SK-N-SH (cell line): Measurements from ENCODE around the gene ERC2. TPM values are rescaled to one million over a fixed set of nuclear protein-coding genes. Genes with fewer than 3 reads are reported as not detected.

ENCODE experiments used
- CTCF ChIA-PET: fragments of 300-600, 350-600 bp; formaldehyde crosslinking; extraction: SDS; loops from one replicate; lab custom pipeline; 2021; lab: Yijun Ruan, JAX
- POLR2A ChIA-PET: fragments of 350-600 bp; sonication (Branson Sonifier 250); formaldehyde crosslinking; extraction: SDS; loops from one replicate; lab custom pipeline; 2020; ENCODE audit warnings: antibody characterized with exemption, inconsistent platforms; lab: Yijun Ruan, JAX
- DNase-seq: peaks from one replicate; pipeline ENCODE4 v3.0.0; 2012
- H2AFZ ChIP-seq: fragments of 200-600 bp; sonication (generic); 2 replicates; pipeline ENCODE4 v1.8.1; 2016; ENCODE audit warnings: antibody characterized with exemption, mild to moderate bottlenecking, low read depth
- H3F3A ChIP-seq: fragments of 200-600 bp; sonication (generic); replicated peaks from 2 replicates; pipeline ENCODE3; 2016; ENCODE audit warnings: antibody characterized with exemption, mild to moderate bottlenecking; ENCODE audit not compliant: insufficient read depth
- H3K27ac ChIP-seq, 2 experiments: fragments of 200-500 bp in 1 of 2; fragments of 200-600 bp in 1 of 2; sonication (Bioruptor generic) in 1 of 2; sonication (generic), shearing (Covaris generic) in 1 of 2; 2 replicates each; pipeline versions ENCODE4 v1.5.1 to v1.6.1; 2014 to 2016; ENCODE audit warnings: low read depth in 2 of 2, inconsistent platforms in 1 of 2, low read length in 1 of 2, mild to moderate bottlenecking in 1 of 2, mixed read lengths in 1 of 2
- H3K27me3 ChIP-seq: fragments of 200-600 bp; sonication (generic), shearing (Covaris generic); 2 replicates; pipeline ENCODE4 v1.6.1; 2016; ENCODE audit warnings: mixed run types; ENCODE audit not compliant: insufficient read depth
- H3K36me3 ChIP-seq, 2 experiments: fragments of 200-500 bp in 1 of 2; fragments of 200-600 bp in 1 of 2; sonication (Bioruptor generic) in 1 of 2; sonication (generic) in 1 of 2; replicated peaks in 1 of 2; 2 replicates each; pipeline versions ENCODE3 to v1.5.1; 2014 to 2016; ENCODE audit warnings: low read length in 1 of 2, mild to moderate bottlenecking in 1 of 2; ENCODE audit not compliant: insufficient read depth in 2 of 2, control insufficient read depth in 1 of 2
- H3K4me1 ChIP-seq, 2 experiments: fragments of 200-500 bp in 1 of 2; fragments of 200-600 bp in 1 of 2; sonication (Bioruptor generic) in 1 of 2; sonication (generic), shearing (Covaris generic) in 1 of 2; 2 replicates each; pipeline versions ENCODE4 v1.5.1 to v1.6.1; 2014 to 2016; ENCODE audit warnings: low read depth in 1 of 2, low read length in 1 of 2, mixed run types in 1 of 2; ENCODE audit not compliant: insufficient read depth in 2 of 2, control insufficient read depth in 1 of 2
- H3K4me2 ChIP-seq: fragments of 200-600 bp; sonication (generic), shearing (Covaris generic); 2 replicates; pipeline ENCODE4 v1.6.1; 2017; ENCODE audit warnings: mixed run types
- H3K4me3 ChIP-seq, 2 experiments: fragments of 200-500 bp in 1 of 2; fragments of 200-600 bp in 1 of 2; sonication (Bioruptor generic) in 1 of 2; sonication (generic), shearing (Covaris generic) in 1 of 2; 2 replicates each; pipeline versions ENCODE4 v1.5.1 to v1.8.1; 2014 to 2016; ENCODE audit warnings: low read depth in 2 of 2, inconsistent platforms in 1 of 2, low read length in 1 of 2, mild to moderate bottlenecking in 1 of 2, mixed read lengths in 1 of 2, moderate library complexity in 1 of 2
- H3K79me2 ChIP-seq: fragments of 200-600 bp; sonication (generic); 2 replicates; pipeline ENCODE4 v1.8.1; 2017; ENCODE audit warnings: mild to moderate bottlenecking; ENCODE audit not compliant: insufficient read depth
- H3K9ac ChIP-seq: fragments of 200-600 bp; sonication (generic); 2 replicates; pipeline ENCODE4 v1.6.1; 2017; ENCODE audit warnings: mixed run types
- H3K9me2 ChIP-seq: fragments of 200-600 bp; sonication (generic); 2 replicates; pipeline ENCODE4 v1.6.1; 2017; ENCODE audit warnings: mixed run types
- H3K9me3 ChIP-seq: fragments of 200-600 bp; sonication (generic); 2 replicates; pipeline ENCODE4 v1.6.1; 2017; ENCODE audit warnings: mixed run types, mild to moderate bottlenecking, moderate library complexity
- H4K20me1 ChIP-seq: fragments of 200-600 bp; sonication (generic); 2 replicates; pipeline ENCODE4 v1.6.1; 2017; ENCODE audit warnings: mild to moderate bottlenecking, mixed run types; ENCODE audit not compliant: insufficient read depth
- FOSL2 ChIP-seq: IDR thresholded peaks from 2 replicates; pipeline ENCODE4 v1.4.0; 2012; ENCODE audit warnings: low read depth, mild to moderate bottlenecking, moderate library complexity, borderline replicate concordance
- GATA2 ChIP-seq: sonication (generic); formaldehyde crosslinking; IDR thresholded peaks from 2 replicates; pipeline ENCODE4 v1.5.0; 2020; ENCODE audit warnings: mild to moderate bottlenecking, missing genetic modification reagents
- MXI1 ChIP-seq: IDR thresholded peaks from 2 replicates; pipeline ENCODE4 v1.6.1; 2012; ENCODE audit warnings: mild to moderate bottlenecking, low read depth, low read length, improper control_type of control experiment
- POLR2AphosphoS5 ChIP-seq: IDR thresholded peaks from 2 replicates; pipeline ENCODE4 v1.6.1; 2012; ENCODE audit warnings: low read depth, low read length
- RFX5 ChIP-seq: IDR thresholded peaks from 2 replicates; pipeline ENCODE4 v1.6.1; 2012; ENCODE audit warnings: mild to moderate bottlenecking, improper control_type of control experiment, low read length
- RXRA ChIP-seq: IDR thresholded peaks from 2 replicates; pipeline ENCODE4 v1.4.0; 2012; ENCODE audit warnings: low read depth, mild to moderate bottlenecking, borderline replicate concordance
- SMC3 ChIP-seq: IDR thresholded peaks from 2 replicates; pipeline ENCODE4 v1.6.1; 2012; ENCODE audit warnings: low read depth, low read length, improper control_type of control experiment
- TAF1 ChIP-seq: IDR thresholded peaks from 2 replicates; pipeline ENCODE4 v1.6.1; 2012; ENCODE audit warnings: low read depth, mild to moderate bottlenecking, low read length, moderate library complexity, borderline replicate concordance
- WGBS: methylation state at CpG from one replicate; pipeline ENCODE4 v1.1.6; 2017; ENCODE audit warnings: low lambda C conversion rate; 5-methylcytosine and 5-hydroxymethylcytosine counted together
- polyA plus RNA-seq, 3 experiments: library from polyadenylated mRNA; depleted of rRNA; stranded (reverse); fragments of >200 nt; gene quantifications; 2 replicates each; pipeline ENCODE4 v1.2.3, GENCODE V29; 2012
- TF ChIP-seq, protein P1 (sequence below): fragments of 150-350 bp; IDR thresholded peaks from 2 replicates; pipeline ENCODE4 v1.6.1; 2016; ENCODE audit warnings: mild to moderate bottlenecking, low read depth, low read length
- TF ChIP-seq, protein P2 (sequence below): fragments of 200-600 bp; sonication (generic); IDR thresholded peaks from 2 replicates; pipeline ENCODE4 v1.6.1; 2017; ENCODE audit warnings: antibody characterized with exemption, mild to moderate bottlenecking, moderate library complexity

Gene ERC2
- polyA plus RNA-seq, 1 of the 3 experiments (the other 2 are of a cell fraction): 1.6 TPM

GRCh38 chr3:55858727-55859126, 609.5 kb downstream of the ERC2 start:
- Histone ChIP-seq H3K9me2 (no peaks in the 10 kb centered on the region), H3K9ac (no peak overlapping the region), H2AFZ (no peak overlapping the region), H4K20me1 (no peaks in the 10 kb centered on the region), H3K36me3 (no peaks in the 10 kb centered on the region), H3K27ac (no peak overlapping the region; a peak in 1 of 4 replicates), H3K4me1 (peaks cover 6 to 22% of the 10 kb centered on the region in 2 experiments; a peak in 2 of 4 replicates), H3K79me2 (no peaks in the 10 kb centered on the region), H3K4me2 (no peak overlapping the region), H3K9me3 (no peaks in the 10 kb centered on the region), H3K27me3 (no peaks in the 10 kb centered on the region), H3K4me3 (no peak overlapping the region), H3F3A (no peaks in the 10 kb centered on the region)
- no peak for DNase-seq
- POLR2A ChIA-PET: interaction anchor here (0.6 kb wide), 1 partner anchor 30 kb away, joined by 3 read pairs; no protein-coding TSS in a partner anchor
- CTCF ChIA-PET: no interaction called here
- WGBS: 83% methylated on average over 4 of the region's 4 CpGs
- TF ChIP-seq RFX5 (no peak), SMC3 (no peak), FOSL2 (no peak), MXI1 (no peak), TAF1 (no peak), POLR2AphosphoS5 (no peak)
- TF ChIP-seq, protein P1, sequence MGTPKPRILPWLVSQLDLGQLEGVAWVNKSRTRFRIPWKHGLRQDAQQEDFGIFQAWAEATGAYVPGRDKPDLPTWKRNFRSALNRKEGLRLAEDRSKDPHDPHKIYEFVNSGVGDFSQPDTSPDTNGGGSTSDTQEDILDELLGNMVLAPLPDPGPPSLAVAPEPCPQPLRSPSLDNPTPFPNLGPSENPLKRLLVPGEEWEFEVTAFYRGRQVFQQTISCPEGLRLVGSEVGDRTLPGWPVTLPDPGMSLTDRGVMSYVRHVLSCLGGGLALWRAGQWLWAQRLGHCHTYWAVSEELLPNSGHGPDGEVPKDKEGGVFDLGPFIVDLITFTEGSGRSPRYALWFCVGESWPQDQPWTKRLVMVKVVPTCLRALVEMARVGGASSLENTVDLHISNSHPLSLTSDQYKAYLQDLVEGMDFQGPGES: no peak

GRCh38 chr3:55858302-55858701, 610.0 kb downstream of the ERC2 start:
- CTCF ChIA-PET: no interaction called here
- Histone ChIP-seq H3K9me2 (no peaks in the 10 kb centered on the region), H3K9me3 (no peaks in the 10 kb centered on the region), H3K4me2 (no peak overlapping the region)
- no peak for DNase-seq
- TF ChIP-seq RXRA (no peak), GATA2 (CRISPR knock-in tag) (peak; percentile 24; the same call in 1 of the 2 replicates)
- TF ChIP-seq, all 33 proteins: peak for 1
- Histone ChIP-seq H3K36me3 (no peaks in the 10 kb centered on the region), H3F3A (no peaks in the 10 kb centered on the region), H3K79me2 (no peaks in the 10 kb centered on the region), H3K27me3 (no peaks in the 10 kb centered on the region), H4K20me1 (no peaks in the 10 kb centered on the region), H3K27ac (no peak overlapping the region), H3K9ac (no peak overlapping the region), H3K4me1 (peaks cover 6 to 22% of the 10 kb centered on the region in 2 experiments; a peak in 2 of 4 replicates), H3K4me3 (no peak overlapping the region), H2AFZ (no peak overlapping the region)
- WGBS: 0% methylated on average over 1 of the region's 1 CpG
- POLR2A ChIA-PET: interaction anchor here (0.6 kb wide), 1 partner anchor 29 kb away, joined by 3 read pairs; no protein-coding TSS in a partner anchor

DNA sequence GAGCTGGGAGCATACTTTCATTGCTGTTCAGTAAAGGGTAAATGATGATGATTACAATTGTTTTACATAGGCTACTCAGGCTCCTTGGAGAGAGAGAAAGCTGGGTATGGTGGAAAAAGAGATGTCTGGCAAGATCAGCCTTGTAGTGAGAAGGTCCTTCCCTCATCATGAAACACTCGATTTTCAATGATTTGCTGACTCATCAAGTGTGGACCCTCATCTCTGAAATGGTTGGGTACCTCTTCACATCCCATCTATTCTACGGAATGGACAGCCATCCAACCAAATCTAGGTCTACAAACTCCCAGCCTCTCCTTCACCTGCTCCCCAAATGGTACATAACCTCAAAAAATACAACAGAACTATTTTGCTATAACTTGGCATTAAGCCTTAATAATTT, 610.6 kb downstream of the ERC2 start:
- no peaks in the 10 kb centered on the region for H3K36me3 ChIP-seq
- POLR2A ChIA-PET: no interaction called here
- no peaks in the 10 kb centered on the region for H3F3A ChIP-seq
- no peaks in the 10 kb centered on the region for H4K20me1 ChIP-seq
- 61% methylated on average over 2 of the region's 2 CpGs for WGBS
- no peaks in the 10 kb centered on the region for H3K27me3 ChIP-seq
- H2AFZ ChIP-seq: no peak overlapping the region
- no peak overlapping the region for H3K4me2 ChIP-seq
- H3K4me3 ChIP-seq: no peak overlapping the region
- H3K9me3 ChIP-seq: no peaks in the 10 kb centered on the region
- H3K9me2 ChIP-seq: no peaks in the 10 kb centered on the region
- no peak overlapping the region for H3K27ac ChIP-seq
- no peak overlapping the region for H3K9ac ChIP-seq
- no peak for DNase-seq
- no peaks in the 10 kb centered on the region for H3K79me2 ChIP-seq
- TF ChIP-seq, protein P2, sequence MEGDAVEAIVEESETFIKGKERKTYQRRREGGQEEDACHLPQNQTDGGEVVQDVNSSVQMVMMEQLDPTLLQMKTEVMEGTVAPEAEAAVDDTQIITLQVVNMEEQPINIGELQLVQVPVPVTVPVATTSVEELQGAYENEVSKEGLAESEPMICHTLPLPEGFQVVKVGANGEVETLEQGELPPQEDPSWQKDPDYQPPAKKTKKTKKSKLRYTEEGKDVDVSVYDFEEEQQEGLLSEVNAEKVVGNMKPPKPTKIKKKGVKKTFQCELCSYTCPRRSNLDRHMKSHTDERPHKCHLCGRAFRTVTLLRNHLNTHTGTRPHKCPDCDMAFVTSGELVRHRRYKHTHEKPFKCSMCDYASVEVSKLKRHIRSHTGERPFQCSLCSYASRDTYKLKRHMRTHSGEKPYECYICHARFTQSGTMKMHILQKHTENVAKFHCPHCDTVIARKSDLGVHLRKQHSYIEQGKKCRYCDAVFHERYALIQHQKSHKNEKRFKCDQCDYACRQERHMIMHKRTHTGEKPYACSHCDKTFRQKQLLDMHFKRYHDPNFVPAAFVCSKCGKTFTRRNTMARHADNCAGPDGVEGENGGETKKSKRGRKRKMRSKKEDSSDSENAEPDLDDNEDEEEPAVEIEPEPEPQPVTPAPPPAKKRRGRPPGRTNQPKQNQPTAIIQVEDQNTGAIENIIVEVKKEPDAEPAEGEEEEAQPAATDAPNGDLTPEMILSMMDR: no peak
- CTCF ChIA-PET: interaction anchor here (1.8 kb wide), 1 partner anchor 10 kb away, joined by 6 read pairs; no protein-coding TSS in a partner anchor
- peaks cover 6 to 22% of the 10 kb centered on the region in 2 experiments; a peak in 2 of 4 replicates for H3K4me1 ChIP-seq
